ENCODE data around the gene TMSB15C.

TMSB15C gene

DNA sequence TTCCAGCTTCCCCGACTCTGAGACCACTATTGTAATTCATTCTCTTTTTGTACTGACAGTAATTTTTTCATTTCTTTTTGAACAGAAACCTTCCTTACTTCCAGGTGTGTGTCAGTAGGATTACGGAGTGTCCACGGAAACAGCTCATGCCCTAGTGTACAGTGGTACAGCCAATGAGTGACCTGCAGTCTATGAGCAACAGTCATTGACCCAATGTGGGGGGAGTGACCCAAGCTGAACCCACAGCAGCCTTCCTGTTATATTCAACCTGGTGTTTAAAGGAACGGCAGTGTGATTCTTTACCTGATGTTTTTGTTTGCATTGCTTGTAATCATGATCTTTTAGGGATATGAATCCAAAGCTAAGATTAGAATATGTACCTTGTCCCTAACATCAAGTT, 35.0 kb downstream of the TMSB15C start:
- DNase-seq, result no peak

DNA sequence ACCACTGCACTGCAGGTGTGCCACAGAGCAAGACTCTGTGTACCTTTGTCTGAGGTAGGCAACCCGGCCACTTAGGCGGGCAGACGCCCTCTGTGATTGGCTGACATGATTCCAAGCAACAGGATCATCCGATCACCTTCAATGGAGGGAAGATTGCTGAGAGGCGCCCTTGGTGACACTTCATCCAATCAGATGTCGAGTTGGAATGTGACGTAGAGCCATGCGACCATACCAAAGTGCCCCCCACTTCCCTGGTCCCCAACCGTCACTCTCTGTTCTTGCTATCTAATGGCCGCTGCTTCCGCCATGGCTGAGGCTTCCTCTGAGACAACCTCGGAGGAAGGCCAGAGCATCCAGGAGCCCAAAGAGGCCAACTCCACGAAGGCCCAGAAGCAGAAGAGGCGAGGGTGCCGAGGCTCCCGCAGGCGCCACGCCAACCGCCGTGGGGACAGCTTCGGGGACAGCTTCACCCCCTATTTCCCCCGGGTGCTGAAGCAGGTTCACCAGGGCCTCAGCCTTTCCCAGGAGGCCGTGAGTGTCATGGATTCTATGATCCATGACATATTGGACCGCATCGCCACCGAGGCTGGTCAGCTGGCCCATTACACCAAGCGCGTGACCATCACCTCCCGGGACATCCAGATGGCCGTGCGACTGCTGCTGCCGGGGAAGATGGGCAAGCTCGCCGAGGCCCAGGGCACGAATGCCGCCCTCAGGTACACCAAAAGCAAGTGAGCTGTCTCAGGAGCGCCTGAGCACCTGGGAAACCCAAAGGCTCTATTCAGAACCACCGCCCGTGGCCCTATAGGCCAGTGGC, 36.1 kb downstream of the TMSB15C start, which contains the start of gene H2BW2:
TSS of gene H2BW2 (plus strand) at position 268 of the 817 bp plus-strand sequence. CDS start at position 307, 39 bp downstream.
- no peak for DNase-seq

All from AML-193 (cell line).